Liver (tissue), 9 donors: ENCODE data around the gene YTHDF1. TPM values are rescaled to one million over a fixed set of nuclear protein-coding genes. Genes with fewer than 3 reads are reported as not detected.

Source experiments
- DNase-seq: peaks from one replicate; pipeline ENCODE4 v3.0.0-alpha.2; 2017; ENCODE audit warnings: low spot score
- H3K27ac ChIP-seq, 2 donors: one replicate each; pipeline ENCODE4 v1.7.0; 2013; ENCODE audit warnings: inconsistent platforms in 2 of 2, low read length in 2 of 2, control low read depth in 1 of 2, low read depth in 1 of 2, mild to moderate bottlenecking in 1 of 2
- H3K27me3 ChIP-seq, 4 donors: one replicate each; pipeline versions ENCODE4 v1.6.1 to v1.7.0; 2013; ENCODE audit warnings: low read length in 3 of 4, inconsistent platforms in 1 of 4, mild to moderate bottlenecking in 1 of 4, moderate library complexity in 1 of 4; ENCODE audit not compliant: control insufficient read depth in 4 of 4, insufficient read depth in 4 of 4
- H3K36me3 ChIP-seq, 4 donors: one replicate each; pipeline versions ENCODE4 v1.6.1 to v1.7.0; 2013; ENCODE audit warnings: low read length in 3 of 4, mild to moderate bottlenecking in 3 of 4, low read depth in 1 of 4, moderate library complexity in 1 of 4; ENCODE audit not compliant: control insufficient read depth in 4 of 4, insufficient read depth in 3 of 4
- H3K4me1 ChIP-seq, 4 donors: one replicate each; pipeline versions ENCODE4 v1.6.1 to v1.7.0; 2013; ENCODE audit warnings: low read length in 3 of 4, mild to moderate bottlenecking in 3 of 4, moderate library complexity in 1 of 4; ENCODE audit not compliant: control insufficient read depth in 4 of 4, insufficient read depth in 4 of 4
- H3K4me3 ChIP-seq, 3 donors: one replicate each; pipeline versions ENCODE4 v1.6.1 to v1.7.0; 2013; ENCODE audit warnings: low read length in 3 of 3, control low read depth in 1 of 3, low read depth in 1 of 3, mild to moderate bottlenecking in 1 of 3
- H3K9ac ChIP-seq, 2 donors: one replicate each; pipeline ENCODE4 v1.7.0; 2013; ENCODE audit warnings: low read length in 2 of 2, mild to moderate bottlenecking in 2 of 2, moderate library complexity in 2 of 2, control low read depth in 1 of 2, low read depth in 1 of 2
- H3K9me3 ChIP-seq, 4 donors: one replicate each; pipeline versions ENCODE4 v1.6.1 to v1.7.0; 2013; ENCODE audit warnings: low read length in 3 of 4; ENCODE audit not compliant: control insufficient read depth in 4 of 4
- ATF3 ChIP-seq: IDR thresholded peaks from 2 replicates; pipeline ENCODE4 v1.6.1; 2016; ENCODE audit warnings: antibody characterized with exemption
- CTCF ChIP-seq: fragments of 150-350 bp; IDR thresholded peaks from 2 replicates; pipeline ENCODE4 v1.5.1; 2017; ENCODE audit warnings: improper control_type of control experiment, low read depth, low read length; ENCODE audit not compliant: missing input control
- EGR1 ChIP-seq, 2 donors: IDR thresholded peaks; 2 replicates each; pipeline ENCODE4 v1.6.1; 2016 to 2018; ENCODE audit warnings: antibody characterized with exemption in 2 of 2, low read depth in 2 of 2
- FOXA1 ChIP-seq: IDR thresholded peaks from 2 replicates; pipeline ENCODE4 v1.6.1; 2016; ENCODE audit warnings: antibody characterized with exemption
- FOXA2 ChIP-seq: IDR thresholded peaks from 2 replicates; pipeline ENCODE4 v1.6.1; 2016; ENCODE audit warnings: antibody characterized with exemption
- GABPA ChIP-seq, 2 donors: IDR thresholded peaks in 1 of 2; conservative IDR thresholded peaks in 1 of 2; 2 replicates each; pipeline ENCODE4 v1.6.1; 2016; ENCODE audit warnings: antibody characterized with exemption in 2 of 2, mild to moderate bottlenecking in 1 of 2, moderate library complexity in 1 of 2
- HNF4A ChIP-seq, 2 donors: conservative IDR thresholded peaks; 2 replicates each; pipeline ENCODE4 v1.6.1; 2016; ENCODE audit warnings: antibody characterized with exemption in 2 of 2, mild to moderate bottlenecking in 2 of 2
- HNF4G ChIP-seq: IDR thresholded peaks from 2 replicates; pipeline ENCODE4 v1.6.1; 2016; ENCODE audit warnings: antibody characterized with exemption
- JUND ChIP-seq, 2 donors: IDR thresholded peaks; 2 replicates each; pipeline ENCODE4 v1.6.1; 2016; ENCODE audit warnings: antibody characterized with exemption in 2 of 2
- MAX ChIP-seq: IDR thresholded peaks from 2 replicates; pipeline ENCODE4 v1.6.1; 2016; ENCODE audit warnings: antibody characterized with exemption
- NR2F2 ChIP-seq: IDR thresholded peaks from 2 replicates; pipeline ENCODE4 v1.6.1; 2016; ENCODE audit warnings: antibody characterized with exemption
- RAD21 ChIP-seq, 2 donors: IDR thresholded peaks; 2 replicates each; pipeline ENCODE4 v1.6.1; 2016; ENCODE audit warnings: antibody characterized with exemption in 2 of 2, mild to moderate bottlenecking in 2 of 2
- REST ChIP-seq: IDR thresholded peaks from 2 replicates; pipeline ENCODE4 v1.6.1; 2016; ENCODE audit warnings: antibody characterized with exemption, mild to moderate bottlenecking
- RXRA ChIP-seq, 2 donors: IDR thresholded peaks; 2 replicates each; pipeline ENCODE4 v1.6.1; 2017 to 2018; ENCODE audit warnings: antibody characterized with exemption in 2 of 2, mild to moderate bottlenecking in 1 of 2
- SP1 ChIP-seq: IDR thresholded peaks from 2 replicates; pipeline ENCODE4 v1.6.1; 2018; ENCODE audit warnings: antibody characterized with exemption, mild to moderate bottlenecking
- YY1 ChIP-seq: IDR thresholded peaks from 2 replicates; pipeline ENCODE4 v1.6.1; 2016; ENCODE audit warnings: antibody characterized with exemption, mild to moderate bottlenecking
- ZBTB33 ChIP-seq: IDR thresholded peaks from 2 replicates; pipeline ENCODE4 v1.6.1; 2016; ENCODE audit warnings: antibody characterized with exemption
- WGBS: extraction: QIAGEN DNeasy Blood & Tissue Kit; methylation state at CpG from one replicate; pipeline ENCODE4 v1.1.7; 2013; 5-methylcytosine and 5-hydroxymethylcytosine counted together
- polyA plus RNA-seq, 2 donors: library from polyadenylated mRNA; stranded (reverse) in 1 of 2; unstranded in 1 of 2; fragments of 200-250 nt in 1 of 2; fragments of >200 nt in 1 of 2; fragmentation: Nextera tagmentation in 1 of 2; extraction: Ambion mirVana in 1 of 2; gene quantifications; one replicate each; pipeline versions ENCODE4 v1.2.1 to v1.2.3, GENCODE V29; 2013 to 2015
- total RNA-seq, 2 donors: library from RNA; depleted of rRNA; stranded (reverse); fragments of >200 nt; gene quantifications; one replicate each; pipeline ENCODE4 v1.2.3, GENCODE V29; 2014
- donor health status: healthy.
- donor health status: healthy.
- donor health status: healthy.
- donor health status: healthy.
- donor health status: healthy.

Gene YTHDF1
- total and polyA plus RNA-seq, 4 donors = 6.8 to 19.5 (median 14.9) TPM

GRCh38 chr20:63171991-63172390 is 43.9 kb downstream of the YTHDF1 start:
- DNase-seq = no peak
- Histone ChIP-seq H3K27ac (no peak overlapping the region), H3K9ac (no peak overlapping the region), H3K27me3 (peaks cover 4 to 25% (median 10%) of the 10 kb centered on the region in 4 donors), H3K9me3 (no peaks in the 10 kb centered on the region), H3K36me3 (no peaks in the 10 kb centered on the region), H3K4me1 (peaks cover 0 to 3% (median under 1%) of the 10 kb centered on the region in 4 donors), H3K4me3 (no peak overlapping the region)
- 68% methylated on average over 5 of the region's 5 CpGs for WGBS
- TF ChIP-seq HNF4G (no peak), ATF3 (no peak), JUND (IDR thresholded peaks at IDR 0.05) (no peak), ZBTB33 (no peak), FOXA1 (no peak), SP1 (no peak)

- no peak overlapping the region for H3K9ac ChIP-seq
- H3K9me3 ChIP-seq = no peaks in the 10 kb centered on the region
- no peak overlapping the region for H3K4me3 ChIP-seq
- no peaks in the 10 kb centered on the region for H3K36me3 ChIP-seq
- DNase-seq = no peak
- 33% methylated on average over 6 of the region's 6 CpGs for WGBS
- TF ChIP-seq ATF3 (no peak), GABPA (IDR thresholded peaks at IDR 0.05 in 1 of 2, conservative IDR thresholded peaks at IDR 0.05 in 1 of 2) (no peak), NR2F2 (no peak), RAD21 (IDR thresholded peaks at IDR 0.05) (no peak)
- no peaks in the 10 kb centered on the region for H3K4me1 ChIP-seq
- peaks cover 0 to 9% (median 8%) of the 10 kb centered on the region in 4 donors for H3K27me3 ChIP-seq
- H3K27ac ChIP-seq = no peak overlapping the region
Observed at GRCh38 chr20:63169681-63170080, 46.2 kb downstream of the YTHDF1 start.

GRCh38 chr20:63168861-63169260 is 47.1 kb downstream of the YTHDF1 start:
- H3K36me3 ChIP-seq = no peaks in the 10 kb centered on the region
- H3K27me3 ChIP-seq = peaks cover 0 to 9% (median 7%) of the 10 kb centered on the region in 4 donors
- H3K27ac ChIP-seq = no peak overlapping the region
- no peak overlapping the region for H3K4me3 ChIP-seq
- H3K9ac ChIP-seq = no peak overlapping the region
- no peaks in the 10 kb centered on the region for H3K9me3 ChIP-seq
- 63% methylated on average over 12 of the region's 12 CpGs for WGBS
- DNase-seq = no peak
- no peaks in the 10 kb centered on the region for H3K4me1 ChIP-seq
- no peak for TF ChIP-seq CTCF
- no peak for TF ChIP-seq JUND (IDR thresholded peaks at IDR 0.05)
- no peak for TF ChIP-seq ATF3
- TF ChIP-seq HNF4G = no peak
- TF ChIP-seq FOXA2 = no peak
- no peak for TF ChIP-seq ZBTB33
- TF ChIP-seq SP1 = no peak
- no peak for TF ChIP-seq REST
- TF ChIP-seq RAD21 (IDR thresholded peaks at IDR 0.05) = no peak
- no peak for TF ChIP-seq EGR1 (IDR thresholded peaks at IDR 0.05; ENCODE audit: low read depth in 2 of 2)
- TF ChIP-seq RXRA (IDR thresholded peaks at IDR 0.05) = no peak
- TF ChIP-seq MAX = no peak
- no peak for TF ChIP-seq HNF4A (conservative IDR thresholded peaks at IDR 0.05)
- no peak for TF ChIP-seq FOXA1
- no peak for TF ChIP-seq GABPA (IDR thresholded peaks at IDR 0.05 in 1 of 2, conservative IDR thresholded peaks at IDR 0.05 in 1 of 2)
- no peak for TF ChIP-seq YY1
